ENCODE results near the gene ENPP6. TPM values are rescaled to one million over a fixed set of nuclear protein-coding genes. Genes with fewer than 3 reads are reported as not detected.

The ENPP6 gene
- total RNA-seq, 1 experiment from 2014 or later = not detected

- ChIA-PET POLR2A (no interaction called here), CTCF (interaction anchor here (0.6 kb wide), 1 partner anchor 14 kb away, joined by 3 read pairs; no protein-coding TSS in a partner anchor)
- no peak for DNase-seq (ENCODE audit: unreplicated experiment)
- Mint-ChIP-seq H3K9me3 (ENCODE audit: unreplicated experiment) (no peaks in the 10 kb centered on the region), H3K27ac (ENCODE audit: low read depth, unreplicated experiment) (no peak overlapping the region), H3K4me1 (ENCODE audit: insufficient read depth, unreplicated experiment) (no peaks in the 10 kb centered on the region), H3K27me3 (ENCODE audit: insufficient read depth, unreplicated experiment) (peaks cover 8% of the 10 kb centered on the region), H3K4me3 (ENCODE audit: unreplicated experiment) (no peak overlapping the region), H3K36me3 (ENCODE audit: insufficient read depth, unreplicated experiment) (no peaks in the 10 kb centered on the region)
- BruUV-seq (replicated peaks) = no TSS peak
- intact Hi-C loops (cut with micrococcal nuclease) = no loop called here
- no peak for TF ChIP-seq CTCF (IDR thresholded peaks at IDR 0.05; ENCODE audit: unreplicated experiment)
Measured at GRCh38 chr4:184122631-184123408, 94.9 kb downstream of the ENPP6 start.

- CTCF ChIA-PET = no interaction called here
- POLR2A ChIA-PET = no interaction called here
- no peaks in the 10 kb centered on the region for H3K4me1 Mint-ChIP-seq (ENCODE audit: insufficient read depth, unreplicated experiment)
- intact Hi-C loops (cut with micrococcal nuclease) = no loop called here
- no peak overlapping the region for H3K27ac Mint-ChIP-seq (ENCODE audit: low read depth, unreplicated experiment)
- H3K36me3 Mint-ChIP-seq (ENCODE audit: insufficient read depth, unreplicated experiment) = no peaks in the 10 kb centered on the region
- no peak for DNase-seq (ENCODE audit: unreplicated experiment)
- BruUV-seq (replicated peaks) = no TSS peak
- H3K27me3 Mint-ChIP-seq (ENCODE audit: insufficient read depth, unreplicated experiment) = peaks cover 8% of the 10 kb centered on the region
- TF ChIP-seq CTCF (IDR thresholded peaks at IDR 0.05; ENCODE audit: unreplicated experiment) = no peak
- no peak overlapping the region for H3K4me3 Mint-ChIP-seq (ENCODE audit: unreplicated experiment)
- no peaks in the 10 kb centered on the region for H3K9me3 Mint-ChIP-seq (ENCODE audit: unreplicated experiment)
Measured at GRCh38 chr4:184120549-184121127, 97.0 kb downstream of the ENPP6 start.

- ChIA-PET POLR2A (no interaction called here), CTCF (no interaction called here)
- intact Hi-C loops (cut with micrococcal nuclease) = no loop called here
- no peaks in the 10 kb centered on the region for H3K9me3 Mint-ChIP-seq (ENCODE audit: unreplicated experiment)
- no peak overlapping the region for H3K27ac Mint-ChIP-seq (ENCODE audit: low read depth, unreplicated experiment)
- no TSS peak for BruUV-seq (replicated peaks)
- DNase-seq (ENCODE audit: unreplicated experiment) = no peak
- H3K4me1 Mint-ChIP-seq (ENCODE audit: insufficient read depth, unreplicated experiment) = no peaks in the 10 kb centered on the region
- no peak for TF ChIP-seq CTCF (IDR thresholded peaks at IDR 0.05; ENCODE audit: unreplicated experiment)
- H3K4me3 Mint-ChIP-seq (ENCODE audit: unreplicated experiment) = no peak overlapping the region
- no peaks in the 10 kb centered on the region for H3K27me3 Mint-ChIP-seq (ENCODE audit: insufficient read depth, unreplicated experiment)
- no peaks in the 10 kb centered on the region for H3K36me3 Mint-ChIP-seq (ENCODE audit: insufficient read depth, unreplicated experiment)
Measured at GRCh38 chr4:184117662-184118199, 99.9 kb downstream of the ENPP6 start.

- Mint-ChIP-seq H3K27ac (ENCODE audit: low read depth, unreplicated experiment) (no peak overlapping the region), H3K27me3 (ENCODE audit: insufficient read depth, unreplicated experiment) (no peaks in the 10 kb centered on the region), H3K4me3 (ENCODE audit: unreplicated experiment) (no peak overlapping the region), H3K4me1 (ENCODE audit: insufficient read depth, unreplicated experiment) (no peaks in the 10 kb centered on the region), H3K9me3 (ENCODE audit: unreplicated experiment) (no peaks in the 10 kb centered on the region), H3K36me3 (ENCODE audit: insufficient read depth, unreplicated experiment) (no peaks in the 10 kb centered on the region)
- CTCF ChIA-PET = interaction anchor here (0.6 to 0.9 kb wide), 3 partner anchors 40 to 274 kb away, joined by 3 to 5 read pairs (median 4); no protein-coding TSS in a partner anchor
- DNase-seq (ENCODE audit: unreplicated experiment) = no peak
- POLR2A ChIA-PET = no interaction called here
- intact Hi-C loops (cut with micrococcal nuclease) = no loop called here
- TF ChIP-seq CTCF (IDR thresholded peaks at IDR 0.05; ENCODE audit: unreplicated experiment) = no peak
- BruUV-seq (replicated peaks) = no TSS peak
Measured at GRCh38 chr4:184115399-184115798, 102.3 kb downstream of the ENPP6 start.

Data from MCF 10A (cell line).